22Rv1 (cell line): ENCODE results near the gene DGKB.

Experiments
- CTCF ChIP-seq: fragments of 450-650 bp; IDR thresholded peaks from 2 replicates; pipeline ENCODE4 v1.5.1; 2017; ENCODE audit warnings: mild to moderate bottlenecking
- ZFX ChIP-seq: fragments of 450-650 bp; IDR thresholded peaks from 2 replicates; pipeline ENCODE4 v1.6.1; 2017; ENCODE audit warnings: antibody characterized with exemption, borderline replicate concordance

- TF ChIP-seq CTCF (no peak), ZFX (no peak)
These were observed 731.7 kb downstream of the DGKB start for GRCh38 chr7:14170872-14171271.
